Middle frontal gyrus (tissue), 1 donor: ENCODE measurements around the gene THAP9.

Source experiments
- DNase-seq: peaks from one replicate; pipeline ENCODE4 v3.0.0-alpha.2; 2015; ENCODE audit warnings: low spot score; ENCODE audit errors: extremely low spot score

THAP9 gene

DNA sequence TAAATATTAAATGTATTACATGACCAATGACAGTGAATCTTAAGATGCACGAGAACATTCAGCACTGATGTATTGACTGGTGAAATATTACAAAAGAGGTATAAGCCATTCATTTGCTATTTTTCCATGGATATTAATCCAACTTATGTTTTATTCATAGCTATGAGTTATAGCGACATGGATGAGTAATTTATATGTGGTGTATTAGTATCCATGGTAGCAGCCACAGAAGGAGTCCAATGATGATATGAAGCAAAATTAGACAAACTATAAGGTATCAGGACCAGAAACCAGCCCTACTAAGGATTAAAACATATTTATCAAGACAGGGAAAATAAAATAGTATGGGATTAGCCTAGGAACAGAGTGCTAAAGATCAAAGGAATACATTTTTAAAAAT, 50.7 kb downstream of the THAP9 start:
- DNase-seq, result no peak

DNA sequence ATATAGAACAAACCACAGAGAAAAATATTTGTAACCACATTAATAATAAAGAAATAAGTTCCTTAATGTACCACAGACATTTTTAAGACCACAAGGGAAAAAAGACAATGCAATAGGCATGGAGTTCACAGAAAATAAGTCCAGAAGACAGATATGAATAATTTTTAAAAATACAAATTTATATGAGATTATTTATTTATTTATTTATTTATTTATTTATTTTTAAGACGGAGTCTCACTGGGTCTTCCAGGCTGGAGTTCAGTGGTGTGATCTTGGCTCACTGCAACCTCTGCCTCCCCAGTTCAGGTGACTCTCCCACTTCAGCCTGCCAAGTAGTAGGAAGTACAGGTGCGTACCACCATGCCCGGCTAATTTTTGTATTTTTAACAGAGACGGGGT, 53.7 kb downstream of the THAP9 start:
- no peak for DNase-seq

DNA sequence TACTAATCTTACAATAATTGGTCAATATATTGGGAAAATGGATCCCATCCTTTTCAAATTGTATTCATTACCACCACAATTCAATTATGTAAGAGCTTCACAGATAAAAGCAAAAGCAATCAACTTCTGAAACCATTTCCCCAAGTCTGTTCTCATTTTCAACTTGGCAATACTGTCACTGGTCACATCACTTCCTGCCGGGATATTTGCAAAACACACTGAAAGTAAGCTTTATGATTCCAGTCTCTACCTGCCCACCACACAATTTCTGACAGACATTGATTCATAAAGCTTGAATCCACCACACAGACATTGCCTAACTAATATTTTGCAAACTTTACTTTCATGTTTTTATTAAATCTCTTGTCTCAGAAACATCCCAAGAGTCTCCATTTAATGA, 56.5 kb downstream of the THAP9 start:
- DNase-seq, result no peak

DNA sequence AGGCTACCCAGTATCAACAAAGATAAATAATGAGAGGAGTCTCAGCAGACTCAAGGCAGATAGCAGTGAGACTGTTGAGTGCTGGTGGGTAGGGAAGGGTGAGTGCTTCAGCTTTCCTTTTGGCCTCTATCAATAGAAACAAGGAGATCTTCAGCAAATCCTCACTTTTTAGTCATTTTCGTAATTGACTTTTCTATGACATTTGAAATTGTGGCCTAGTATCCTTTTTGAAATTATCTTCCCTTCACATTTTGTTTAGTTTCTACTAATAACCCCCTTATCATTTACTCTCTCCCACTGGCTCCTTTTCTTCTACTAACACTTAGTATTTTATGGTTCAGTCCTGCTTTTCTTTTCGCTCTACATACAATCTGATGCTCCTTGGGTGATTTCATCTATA, 65.2 kb downstream of the THAP9 start:
- DNase-seq, result no peak

DNA sequence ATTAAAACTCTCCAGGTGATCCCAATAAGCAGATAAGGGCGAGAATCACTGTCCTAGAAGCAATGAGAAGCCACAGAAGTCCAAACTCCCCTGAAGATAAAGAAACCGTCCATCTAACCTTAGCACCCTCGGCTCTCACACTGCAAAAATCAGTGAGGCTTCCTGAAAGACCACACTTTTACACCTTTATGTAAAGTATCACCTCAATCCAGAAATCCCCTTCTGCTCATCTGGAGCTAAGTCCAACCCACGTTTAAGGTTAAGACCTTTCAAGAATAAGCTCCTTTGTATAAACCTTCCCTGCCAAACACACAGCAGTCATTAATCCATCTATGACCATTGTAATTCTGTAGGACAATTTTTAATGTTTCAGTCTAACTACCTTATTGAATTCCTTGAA, 68.4 kb downstream of the THAP9 start:
- no peak for DNase-seq

GRCh38 chr4:82969414-82969813, 68.9 kb downstream of the THAP9 start:
- no peak for DNase-seq
